GM12878 (cell line): ENCODE measurements around the gene MYO18B. TPM values are rescaled to one million over a fixed set of nuclear protein-coding genes. Genes with fewer than 3 reads are reported as not detected.

Source experiments
- ATAC-seq: fragments of 200-7000 bp; cut with Tn5 transposase; 3 replicates; pipeline ENCODE4 v1.9.1; 2020; ENCODE audit warnings: mild to moderate bottlenecking, moderate library complexity
- BruUV-seq: library from RNA; stranded (reverse); fragments of 400-500 nt; replicated peaks from 2 replicates; lab custom pipeline; 2021; lab: Mats Ljungman, UMichigan
- CTCF ChIA-PET: fragments of 300-600 bp; sonication (Branson Sonifier 250); formaldehyde crosslinking; extraction: SDS; loops from one replicate; lab custom pipeline; 2021; ENCODE audit warnings: inconsistent platforms; lab: Yijun Ruan, JAX
- POLR2A ChIA-PET: fragments of 350-600 bp; formaldehyde crosslinking; extraction: SDS; loops from one replicate; lab custom pipeline; 2021; ENCODE audit warnings: inconsistent platforms; lab: Charles Lee
- RAD21 ChIA-PET: fragments of 300-600 bp; sonication (Branson Sonifier 250); formaldehyde crosslinking; loops from one replicate; lab custom pipeline; 2023; ENCODE audit warnings: antibody characterized with exemption; ENCODE audit not compliant: unreplicated experiment; lab: Charles Lee
- SMC1A ChIA-PET: fragments of 300-600 bp; sonication (Branson Sonifier 250); formaldehyde crosslinking; loops from one replicate; lab custom pipeline; 2023; ENCODE audit not compliant: unreplicated experiment, uncharacterized antibody; lab: Charles Lee
- DNase-seq: peaks from one replicate; pipeline ENCODE4 v3.0.0-alpha.2; 2011; ENCODE audit warnings: low read depth, low spot score
- FAIRE-seq: peaks from 3 replicates; lab custom pipeline; 2011; peaks lifted over from hg19 to GRCh38; lab: Jason Lieb, UNC
- H2AFZ ChIP-seq: 2 replicates; pipeline ENCODE4 v1.6.0; 2011; ENCODE audit warnings: low read depth, low read length, control low read depth; ENCODE audit not compliant: control insufficient read depth
- H3K27ac ChIP-seq: 2 replicates; pipeline ENCODE4 v1.5.1; 2011; ENCODE audit warnings: control low read depth; ENCODE audit not compliant: control insufficient read depth, insufficient read depth
- H3K27me3 ChIP-seq, 2 experiments: replicated peaks in 1 of 2; 2 replicates each; pipeline versions ENCODE4 v1.6.0 to v1.6.1; 2011; ENCODE audit warnings: low read length in 1 of 2; ENCODE audit not compliant: control insufficient read depth in 2 of 2, insufficient read depth in 2 of 2
- H3K36me3 ChIP-seq, 2 experiments: 2 replicates each; pipeline ENCODE4 v1.5.1; 2011; ENCODE audit warnings: low read length in 1 of 2; ENCODE audit not compliant: control insufficient read depth in 2 of 2, insufficient read depth in 2 of 2
- H3K4me1 ChIP-seq: 2 replicates; pipeline ENCODE4 v1.6.1; 2011; ENCODE audit warnings: mild to moderate bottlenecking, low read length, moderate library complexity, mixed read lengths; ENCODE audit not compliant: control insufficient read depth, insufficient read depth
- H3K4me2 ChIP-seq: 2 replicates; pipeline ENCODE4 v1.6.0; 2011; ENCODE audit warnings: control low read depth; ENCODE audit not compliant: control insufficient read depth, insufficient read depth
- H3K4me3 ChIP-seq: fragments of 200-600 bp; sonication (generic); 2 replicates; pipeline ENCODE4 v1.5.1; 2016
- H3K79me2 ChIP-seq: 2 replicates; pipeline ENCODE4 v1.6.0; 2011; ENCODE audit warnings: low read length; ENCODE audit not compliant: control insufficient read depth, insufficient read depth
- H3K9ac ChIP-seq: 2 replicates; pipeline ENCODE4 v1.8.0; 2011; ENCODE audit warnings: low read length, control low read depth, mixed read lengths; ENCODE audit not compliant: control insufficient read depth, insufficient read depth
- H3K9me3 ChIP-seq: replicated peaks from 3 replicates; pipeline ENCODE4 v1.5.1; 2011; ENCODE audit warnings: mild to moderate bottlenecking, low read length; ENCODE audit not compliant: control insufficient read depth, insufficient read depth
- H4K20me1 ChIP-seq: 2 replicates; pipeline ENCODE4 v1.6.0; 2011; ENCODE audit not compliant: control insufficient read depth, insufficient read depth
- ASH2L ChIP-seq: fragments of 300-600, 200-600 bp; sonication (generic); IDR thresholded peaks from 2 replicates; pipeline ENCODE4 v1.6.1; 2017; ENCODE audit warnings: low read depth, mild to moderate bottlenecking, borderline replicate concordance
- CREM ChIP-seq: IDR thresholded peaks from 2 replicates; pipeline ENCODE4 v1.6.1; 2014; ENCODE audit warnings: antibody characterized with exemption, low read depth
- EED ChIP-seq: sonication (generic); IDR thresholded peaks from 2 replicates; pipeline ENCODE4 v1.6.1; 2016; ENCODE audit warnings: antibody characterized with exemption, low read depth
- EGR1 ChIP-seq, 2 experiments: IDR thresholded peaks; 1 replicate in 1 of 2; 2 replicates in 1 of 2; pipeline ENCODE4 v1.6.1; 2011 to 2012; ENCODE audit warnings: low read depth in 2 of 2, low read length in 2 of 2, borderline replicate concordance in 1 of 2, mild to moderate bottlenecking in 1 of 2, moderate library complexity in 1 of 2
- JUNB ChIP-seq: IDR thresholded peaks from 2 replicates; pipeline ENCODE4 v1.6.1; 2016; ENCODE audit warnings: antibody characterized with exemption, mild to moderate bottlenecking
- MAX ChIP-seq: IDR thresholded peaks from 2 replicates; pipeline ENCODE4 v1.6.1; 2012; ENCODE audit warnings: low read depth, low read length, improper control_type of control experiment
- PAX8 ChIP-seq: fragments of 450-650 bp; IDR thresholded peaks from 2 replicates; pipeline ENCODE4 v1.6.1; 2017; ENCODE audit warnings: mild to moderate bottlenecking, moderate library complexity
- RAD51 ChIP-seq: fragments of 450-650 bp; IDR thresholded peaks from 2 replicates; pipeline ENCODE4 v1.6.1; 2016; ENCODE audit warnings: moderate library complexity, mild to moderate bottlenecking, inconsistent platforms
- SIN3A ChIP-seq: IDR thresholded peaks from 2 replicates; pipeline ENCODE4 v1.6.1; 2012; ENCODE audit warnings: low read depth, low read length, improper control_type of control experiment
- TBL1XR1 ChIP-seq: IDR thresholded peaks from 2 replicates; pipeline ENCODE4 v1.6.1; 2012; ENCODE audit warnings: low read depth, low read length, improper control_type of control experiment
- ZSCAN29 ChIP-seq: fragments of 450-650 bp; IDR thresholded peaks from 2 replicates; pipeline ENCODE4 v1.6.1; 2017; ENCODE audit warnings: mild to moderate bottlenecking, moderate library complexity
- WGBS: methylation state at CpG from one replicate; pipeline ENCODE4 v1.1.6; 2016; ENCODE audit warnings: low lambda C conversion rate; ENCODE audit not compliant: insufficient replicate concordance, insufficient coverage; ENCODE audit errors: missing lambda C conversion rate; 5-methylcytosine and 5-hydroxymethylcytosine counted together
- in situ Hi-C: fragments of 300-500 bp; cut with MboI; formaldehyde crosslinking; loops from 9 replicates; pipeline ENCODE4 v1.14.3; 2018; ENCODE audit warnings: mixed read lengths
- intact Hi-C: fragments of 100-400 bp; cut with micrococcal nuclease; formaldehyde crosslinking; loops from one replicate; pipeline ENCODE4 v1.14.2; 2022; ENCODE audit not compliant: unreplicated experiment
- polyA plus RNA-seq, 11 experiments: library from polyadenylated mRNA; depleted of rRNA in 4 of 11; unstranded in 6 of 11; stranded (reverse) in 5 of 11; fragments of >200 nt; fragmentation: Nextera tagmentation in 4 of 11; fragmentation: Illumina TruSeq in 1 of 11; extraction: Ambion mirVana in 4 of 11; extraction: Trizol in 1 of 11; gene quantifications; 1 replicate in 1 of 11; 2 replicates in 10 of 11; pipeline versions ENCODE4 v1.2.1 to v1.2.3, GENCODE V29; 2011 to 2016; ENCODE audit warnings: inconsistent platforms in 2 of 11, missing spikeins in 2 of 11, low read depth in 1 of 11
- total RNA-seq, 4 experiments: library from RNA; depleted of rRNA in 3 of 4; stranded (reverse); fragments of >200 nt in 3 of 4; fragmentation: Illumina TruSeq in 1 of 4; extraction: Trizol in 1 of 4; gene quantifications; 2 replicates each; pipeline versions ENCODE4 v1.2.1 to v1.2.3, GENCODE V29; 2013 to 2021

The MYO18B gene
- total and polyA plus RNA-seq, 10 of the 15 experiments (the other 5 are each of a cell fraction or from before 2014, with no cell fraction given) = 0.05 to 2.1 (median 0.51) TPM; not detected in 1

GRCh38 chr22:25881210-25881755 is 139.3 kb downstream of the MYO18B start (continued):
- TF ChIP-seq EGR1 (IDR thresholded peaks at IDR 0.05; ENCODE audit: borderline replicate concordance in 1 of 2, low read depth in 2 of 2, low read length in 2 of 2) (no peak), TBL1XR1 (no peak), SIN3A (no peak)

GRCh38 chr22:25882360-25882759 is 140.4 kb downstream of the MYO18B start:
- CTCF ChIA-PET = no interaction called here
- ATAC-seq = no peak

GRCh38 chr22:25883482-25884033 is 141.6 kb downstream of the MYO18B start:
- Histone ChIP-seq H3K4me2 (no peak overlapping the region), H2AFZ (no peak overlapping the region), H3K4me3 (no peak overlapping the region), H3K27ac (no peak overlapping the region), H4K20me1 (no peaks in the 10 kb centered on the region), H3K4me1 (no peaks in the 10 kb centered on the region), H3K79me2 (no peaks in the 10 kb centered on the region), H3K27me3 (peaks cover 0 to 2% of the 10 kb centered on the region in 2 experiments; a peak in 2 of 4 replicates), H3K9ac (no peak overlapping the region), H3K9me3 (no peaks in the 10 kb centered on the region), H3K36me3 (no peaks in the 10 kb centered on the region)
- no peak for FAIRE-seq
- no TSS peak for BruUV-seq
- intact Hi-C loops (loop anchor here (5.0 kb wide), 1 partner anchor 449 kb away; no protein-coding TSS in a partner anchor), in situ Hi-C loops (no loop called here)
- ChIA-PET POLR2A (no interaction called here), SMC1A (no interaction called here), CTCF (interaction anchor here (1.0 kb wide), 1 partner anchor 505 kb away, joined by 3 read pairs; no protein-coding TSS in a partner anchor), RAD21 (no interaction called here)
- no peak for DNase-seq
- WGBS = 5% methylated on average over 5 of the region's 5 CpGs
- ATAC-seq = no peak
- TF ChIP-seq PAX8 (no peak), MAX (no peak), RAD51 (no peak), ASH2L (no peak), JUNB (no peak)

More at GRCh38 chr22:25882360-25882759, 140.4 kb downstream of the MYO18B start:
- SMC1A ChIA-PET = interaction anchor here (1.0 kb wide), 1 partner anchor 96 kb away, joined by 3 read pairs; no protein-coding TSS in a partner anchor
- no peaks in the 10 kb centered on the region for H3K9me3 ChIP-seq
- 5% methylated on average over 2 of the region's 2 CpGs for WGBS
- POLR2A ChIA-PET = no interaction called here
- no peaks in the 10 kb centered on the region for H4K20me1 ChIP-seq
- no peak overlapping the region for H3K4me2 ChIP-seq
- H3K4me3 ChIP-seq = no peak overlapping the region
- intact Hi-C loops (loop anchor here (5.0 kb wide), 1 partner anchor 450 kb away; no protein-coding TSS in a partner anchor), in situ Hi-C loops (no loop called here)
- H3K79me2 ChIP-seq = no peaks in the 10 kb centered on the region
- H3K4me1 ChIP-seq = no peaks in the 10 kb centered on the region
- H2AFZ ChIP-seq = no peak overlapping the region
- H3K27me3 ChIP-seq = no peaks in the 10 kb centered on the region; a peak in 1 of 4 replicates
- RAD21 ChIA-PET = no interaction called here
- DNase-seq = no peak
- H3K27ac ChIP-seq = no peak overlapping the region
- no peak for FAIRE-seq
- TF ChIP-seq ZSCAN29 = no peak
- no peak for TF ChIP-seq CREM
- TF ChIP-seq EED = no peak
- BruUV-seq = no TSS peak
- no peak overlapping the region for H3K9ac ChIP-seq
- H3K36me3 ChIP-seq = no peaks in the 10 kb centered on the region
